Spleen (tissue), 7 donors: ENCODE measurements around the gene MARK1.

Experiments
- POLR2A ChIP-seq, 3 donors: fragments of 450-650 bp; IDR thresholded peaks; one replicate each; pipeline ENCODE4 v1.5.1; 2017; ENCODE audit warnings: antibody characterized with exemption in 3 of 3, mild to moderate bottlenecking in 1 of 3
- POLR2AphosphoS5 ChIP-seq, 3 donors: sonication (generic); formaldehyde crosslinking; IDR thresholded peaks; one replicate each; pipeline ENCODE4 v1.5.1; 2017; ENCODE audit warnings: antibody characterized with exemption in 3 of 3
- TF ChIP-seq, protein P1 (sequence below), 11 experiments: fragments of 200-600 bp in 7 of 11; fragments of 450-650 bp in 4 of 11; sonication (generic) in 4 of 11; IDR thresholded peaks in 8 of 11; conservative IDR thresholded peaks in 3 of 11; 1 replicate in 7 of 11; 2 replicates in 4 of 11; pipeline versions ENCODE4 v1.4.0 to v1.8.0; 2016 to 2021; ENCODE audit warnings: antibody characterized with exemption in 11 of 11, inconsistent platforms in 4 of 11, mild to moderate bottlenecking in 1 of 11
- donor health status: DM: no; HTN: no; CAD: no; lungs with moderate emphysema.
- donor health status: DM: no; HTN: no; CAD: no.
- donor health status: DM: no; HTN: no; CAD: no.

GRCh38 chr1:220698607-220699016 lies 170.7 kb downstream of the MARK1 start:
- TF ChIP-seq, protein P1, sequence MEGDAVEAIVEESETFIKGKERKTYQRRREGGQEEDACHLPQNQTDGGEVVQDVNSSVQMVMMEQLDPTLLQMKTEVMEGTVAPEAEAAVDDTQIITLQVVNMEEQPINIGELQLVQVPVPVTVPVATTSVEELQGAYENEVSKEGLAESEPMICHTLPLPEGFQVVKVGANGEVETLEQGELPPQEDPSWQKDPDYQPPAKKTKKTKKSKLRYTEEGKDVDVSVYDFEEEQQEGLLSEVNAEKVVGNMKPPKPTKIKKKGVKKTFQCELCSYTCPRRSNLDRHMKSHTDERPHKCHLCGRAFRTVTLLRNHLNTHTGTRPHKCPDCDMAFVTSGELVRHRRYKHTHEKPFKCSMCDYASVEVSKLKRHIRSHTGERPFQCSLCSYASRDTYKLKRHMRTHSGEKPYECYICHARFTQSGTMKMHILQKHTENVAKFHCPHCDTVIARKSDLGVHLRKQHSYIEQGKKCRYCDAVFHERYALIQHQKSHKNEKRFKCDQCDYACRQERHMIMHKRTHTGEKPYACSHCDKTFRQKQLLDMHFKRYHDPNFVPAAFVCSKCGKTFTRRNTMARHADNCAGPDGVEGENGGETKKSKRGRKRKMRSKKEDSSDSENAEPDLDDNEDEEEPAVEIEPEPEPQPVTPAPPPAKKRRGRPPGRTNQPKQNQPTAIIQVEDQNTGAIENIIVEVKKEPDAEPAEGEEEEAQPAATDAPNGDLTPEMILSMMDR (IDR thresholded peaks at IDR 0.05 in 8 of 11, conservative IDR thresholded peaks at IDR 0.05 in 3 of 11) = no peak
- TF ChIP-seq POLR2AphosphoS5 (IDR thresholded peaks at IDR 0.05) = no peak
- no peak for TF ChIP-seq POLR2A (IDR thresholded peaks at IDR 0.05)
